Stimulated activated CD8-positive, alpha-beta memory T cell treated with anti-CD3 and anti-CD28 coated beads, Interleukin-2, amount 100 ng/mL, for 1 hour (primary cell): ENCODE data around the gene LRCH3.

ENCODE experiments used
- DNase-seq, 2 donors: peaks; one replicate each; pipeline ENCODE4 v3.0.0-alpha.2; 2020; ENCODE audit warnings: low read depth in 2 of 2

The LRCH3 gene

GRCh38 chr3:197791113-197791891, at the start of gene LRCH3:
TSS of gene LRCH3 (plus strand) at chr3:197791254. CDS start at chr3:197791279, 25 bp downstream.
- DNase-seq: peak; percentile 72 to 74

GRCh38 chr3:197742787-197743186, 48.3 kb upstream of the LRCH3 start:
- DNase-seq: no peak

- no peak for DNase-seq
Observed at GRCh38 chr3:197746209-197746608, 44.8 kb upstream of the LRCH3 start.

DNA sequence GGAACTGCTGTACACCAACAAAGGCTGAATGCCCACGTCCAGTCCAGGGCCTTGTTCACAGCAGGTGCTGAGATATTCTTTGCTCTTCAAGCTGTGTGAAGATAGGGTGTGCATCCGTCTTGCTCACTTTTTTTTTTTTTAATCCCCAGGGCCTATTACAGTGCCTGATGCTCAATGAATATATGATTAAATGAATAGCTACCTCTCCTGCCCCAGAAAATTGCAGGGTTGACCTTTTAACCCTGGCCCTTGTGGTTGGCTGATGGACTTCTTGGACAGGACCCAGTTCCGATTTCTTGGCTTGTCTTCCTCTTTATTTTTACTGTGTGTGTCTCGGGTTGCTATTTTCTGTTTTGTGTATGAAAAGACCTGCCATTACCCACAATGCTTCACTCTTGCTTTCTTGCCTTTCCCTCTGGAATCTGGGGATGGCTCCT, 44.2 kb upstream of the LRCH3 start:
- DNase-seq: no peak

GRCh38 chr3:197748597-197749314, 42.3 kb upstream of the LRCH3 start:
- no peak for DNase-seq

DNA sequence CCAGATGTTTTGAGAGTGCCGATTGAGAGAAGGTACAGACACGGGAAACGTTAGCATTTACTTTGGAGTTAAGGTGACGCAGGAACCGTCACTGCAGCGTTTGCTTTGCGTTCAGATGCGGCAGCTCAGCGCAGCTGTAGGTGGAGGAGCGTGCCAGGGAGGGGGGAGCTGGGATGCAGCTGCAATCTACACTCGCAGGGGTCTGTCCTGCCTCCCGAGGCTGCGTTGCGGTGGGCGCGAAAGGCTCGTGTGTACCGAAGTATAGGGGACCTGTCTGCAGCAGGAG, 41.8 kb upstream of the LRCH3 start:
- peak in 1 of 2 donors; percentile 13 for DNase-seq

GRCh38 chr3:197749601-197750395, 41.3 kb upstream of the LRCH3 start, which contains the start of gene FYTTD1:
TSS of gene FYTTD1 (plus strand) at chr3:197749883. CDS start at chr3:197749972, 89 bp downstream.
- DNase-seq: peak; percentile 79 to 80

DNA sequence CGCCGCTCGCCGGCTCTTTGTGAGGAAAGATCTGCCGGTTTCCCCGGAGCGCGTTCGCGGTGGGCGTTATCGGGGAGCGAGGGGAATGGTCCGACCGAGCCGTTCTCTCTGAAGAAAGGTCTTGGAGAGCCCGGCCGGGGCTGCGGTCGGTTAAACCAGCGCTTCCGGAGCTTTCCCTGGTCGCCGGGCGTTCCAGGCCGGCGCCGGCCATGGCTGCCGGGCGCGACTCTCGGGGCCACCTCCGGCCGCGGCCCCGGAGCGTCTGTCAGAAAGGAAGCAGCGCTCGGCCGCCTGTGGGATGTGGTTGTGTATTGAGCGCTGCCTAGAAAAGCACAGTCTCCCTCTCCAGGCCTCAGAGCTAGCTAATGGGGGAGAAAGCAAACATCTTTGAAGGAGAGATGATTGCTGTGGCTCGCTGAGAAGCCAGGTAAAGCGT, 40.6 kb upstream of the LRCH3 start:
- peak; percentile 27 to 29 for DNase-seq

DNA sequence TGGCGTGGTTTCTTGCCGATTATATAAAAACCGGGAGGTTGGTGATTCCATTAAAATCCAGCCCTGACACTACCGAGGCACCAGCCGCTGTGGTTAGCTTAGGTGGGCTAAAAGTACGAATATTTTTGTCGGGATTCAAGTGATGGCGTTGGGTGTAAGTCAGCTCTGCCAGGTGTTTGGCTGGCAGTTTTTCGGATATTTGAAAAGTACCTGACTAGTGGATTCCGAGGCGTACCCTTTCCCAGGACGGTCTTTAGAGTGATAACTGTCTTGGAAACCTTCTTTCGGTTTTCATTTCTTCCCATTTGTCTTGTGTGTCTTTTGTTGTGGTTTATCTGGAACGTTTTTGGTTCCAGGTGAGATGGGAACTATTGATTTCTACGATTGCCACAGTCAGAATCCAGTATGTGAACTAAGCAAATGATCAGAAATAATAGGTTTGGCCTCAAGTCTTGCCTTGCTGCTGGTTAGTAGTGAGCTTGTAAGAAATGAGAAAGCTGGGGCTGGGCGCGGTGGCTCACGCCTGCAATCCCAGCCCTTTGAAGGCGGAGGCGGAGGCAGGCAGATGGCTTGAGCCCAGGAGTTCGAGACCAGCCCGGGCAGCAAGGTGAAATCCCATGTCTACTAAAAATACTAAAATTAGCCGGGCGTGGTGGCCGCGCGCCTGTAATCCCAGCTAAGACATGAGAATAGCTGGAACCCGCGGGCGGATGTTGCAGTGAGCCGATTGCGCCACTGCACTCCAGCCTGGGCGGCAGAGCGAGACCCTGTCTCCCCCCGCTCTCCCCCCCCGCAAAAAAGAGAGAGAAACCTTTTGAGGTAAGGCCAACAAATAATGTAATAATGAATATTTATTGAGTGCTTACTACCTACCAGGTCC, 40.0 kb upstream of the LRCH3 start:
- no peak for DNase-seq

- no peak for DNase-seq
Observed at GRCh38 chr3:197752107-197752506, 38.9 kb upstream of the LRCH3 start.

GRCh38 chr3:197753263-197753662, 37.8 kb upstream of the LRCH3 start:
- no peak for DNase-seq

GRCh38 chr3:197756704-197757103, 34.4 kb upstream of the LRCH3 start:
- no peak for DNase-seq

DNA sequence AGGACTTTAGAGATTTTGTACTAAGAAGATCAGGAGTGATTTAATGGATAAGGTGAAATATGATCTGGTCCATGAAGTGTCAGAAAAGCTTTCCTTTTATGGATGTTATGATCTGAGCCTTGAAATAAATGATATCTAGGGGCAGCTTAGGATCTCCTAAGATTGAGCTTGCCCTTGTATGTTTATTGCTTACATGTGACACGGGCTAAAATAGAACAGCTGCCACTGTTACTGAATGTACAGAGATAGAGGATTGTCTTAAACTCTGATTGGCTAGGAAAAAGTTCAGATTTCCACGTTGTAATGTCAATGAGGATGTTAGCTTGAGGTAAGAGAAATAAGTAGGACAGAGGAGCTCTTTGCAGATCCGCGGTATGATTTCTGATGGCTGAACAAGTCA, 32.5 kb upstream of the LRCH3 start:
- DNase-seq: no peak

GRCh38 chr3:197761784-197762183, 29.3 kb upstream of the LRCH3 start:
- DNase-seq: no peak

GRCh38 chr3:197775317-197775716, 15.7 kb upstream of the LRCH3 start:
- DNase-seq: no peak

DNA sequence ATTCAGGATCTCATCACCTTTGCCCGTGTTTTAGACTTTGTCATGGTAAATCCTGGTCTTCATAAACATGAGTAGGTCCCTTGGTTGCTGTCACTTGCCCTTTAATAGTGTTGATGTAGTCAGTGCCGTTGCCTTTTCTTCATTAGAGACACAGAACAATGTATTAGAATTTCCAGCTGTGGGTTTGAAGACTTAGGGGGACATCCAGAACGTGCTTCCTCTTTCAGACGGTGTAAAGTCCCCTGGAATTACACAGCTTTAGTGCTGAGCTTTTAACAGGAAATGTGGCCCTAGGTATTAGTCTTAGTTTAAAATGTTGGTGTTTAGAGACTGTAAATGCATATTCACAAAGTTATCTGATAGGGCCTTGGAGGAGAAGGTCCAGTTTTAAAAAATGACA, 8.8 kb upstream of the LRCH3 start:
- DNase-seq: no peak

DNA sequence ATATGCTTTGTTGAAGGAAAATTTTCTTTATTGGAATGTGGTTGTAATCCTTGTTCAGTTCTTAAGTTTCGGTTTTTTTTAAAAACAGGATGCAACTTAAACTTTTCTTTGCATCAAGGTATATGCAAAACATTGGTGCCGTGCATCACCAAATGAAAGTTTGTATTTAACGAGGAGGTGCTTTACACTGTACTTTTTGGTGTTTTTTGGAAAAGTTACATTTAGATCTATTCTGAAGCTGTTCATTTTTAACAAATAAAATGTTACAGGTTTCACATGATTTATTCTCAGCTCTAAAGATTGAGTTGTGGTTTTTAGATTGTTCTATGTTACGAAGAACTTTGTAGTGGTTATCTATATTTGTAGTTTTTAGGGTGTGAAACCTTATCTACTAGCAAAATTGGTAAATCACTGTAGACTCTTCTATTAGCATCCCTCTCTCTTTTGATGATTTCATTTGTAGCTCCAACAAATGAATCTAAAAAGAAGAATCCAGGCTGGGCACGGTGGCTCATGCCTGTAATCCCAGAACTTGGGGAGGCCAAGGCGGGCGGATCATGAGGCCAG, 7.0 kb upstream of the LRCH3 start:
- DNase-seq: no peak

DNA sequence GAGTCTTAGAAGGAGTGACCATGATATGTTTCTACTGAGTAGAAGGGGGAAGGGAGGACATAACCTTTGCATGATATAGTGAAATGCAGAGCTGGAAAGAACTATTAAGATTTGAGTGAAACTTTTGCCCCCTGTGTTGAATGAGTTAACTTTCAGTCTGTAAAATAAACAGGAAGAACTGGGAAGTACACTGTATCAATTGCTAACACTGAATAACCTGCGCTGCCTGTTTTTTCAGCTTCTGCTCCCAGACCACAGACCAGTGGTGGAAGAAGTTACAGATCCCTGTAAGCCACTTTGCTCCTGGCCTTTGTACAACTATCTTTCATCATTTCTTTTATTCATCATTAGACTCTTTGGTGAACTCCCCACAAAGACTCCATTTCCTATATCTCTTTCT, 3.6 kb upstream of the LRCH3 start:
- DNase-seq: no peak

DNA sequence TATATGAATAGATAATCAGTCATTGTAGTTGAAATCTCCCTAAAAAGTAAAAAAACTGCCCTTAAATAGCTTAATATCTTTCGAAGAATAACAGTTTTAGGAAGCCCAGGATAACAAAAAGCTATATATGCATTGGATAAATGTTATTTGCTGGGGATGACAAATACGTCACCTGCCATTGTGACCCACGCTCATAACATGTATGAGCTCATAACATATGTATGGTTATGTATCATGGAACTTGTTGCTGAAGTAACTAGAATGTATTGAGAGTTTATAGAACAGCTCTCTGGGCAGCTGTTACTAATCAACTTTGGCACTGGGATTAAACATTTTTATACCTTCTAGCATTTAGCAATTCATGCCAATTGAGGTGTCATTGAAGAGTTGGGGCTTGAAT, 1.7 kb upstream of the LRCH3 start:
- no peak for DNase-seq

GRCh38 chr3:197790033-197790432, 1.0 kb upstream of the LRCH3 start:
- DNase-seq: no peak
